Type B pancreatic cell (in vitro differentiated cells): ENCODE results near the gene LURAP1L. TPM values are rescaled to one million over a fixed set of nuclear protein-coding genes. Genes with fewer than 3 reads are reported as not detected.
A peak's percentile ranks its signal among the peaks of the same experiment; 100 is the strongest.

Experiments used
- DNase-seq: peaks from one replicate; pipeline ENCODE4 v3.0.0; 2021; ENCODE audit warnings: mixed read lengths; ENCODE audit not compliant: unreplicated experiment; ENCODE audit errors: extremely low spot score
- H3K27ac Mint-ChIP-seq: 2 replicates; pipeline ENCODE4 v1.8.0; 2021; ENCODE audit warnings: mild to moderate bottlenecking, mixed read lengths
- H3K27me3 Mint-ChIP-seq: 2 replicates; pipeline ENCODE4 v1.8.0; 2021; ENCODE audit warnings: mixed read lengths
- H3K36me3 Mint-ChIP-seq: 2 replicates; pipeline ENCODE4 v1.8.0; 2021; ENCODE audit warnings: mixed read lengths
- H3K4me1 Mint-ChIP-seq: one replicate; pipeline ENCODE4 v1.8.0; 2021; ENCODE audit warnings: mixed read lengths; ENCODE audit not compliant: unreplicated experiment
- H3K4me3 Mint-ChIP-seq: 2 replicates; pipeline ENCODE4 v1.8.0; 2021; ENCODE audit warnings: mild to moderate bottlenecking, mixed read lengths
- H3K9me3 Mint-ChIP-seq: 2 replicates; pipeline ENCODE4 v1.8.0; 2021; ENCODE audit warnings: mixed read lengths
- total RNA-seq: library from RNA; stranded (reverse); gene quantifications from 2 replicates; pipeline ENCODE4 v1.2.1, GENCODE V29; 2021; ENCODE audit warnings: low replicate concordance
- TF ChIP-seq, protein P1 (sequence below): fragments of 200-600 bp; sonication (generic); conservative IDR thresholded peaks from 2 replicates; pipeline ENCODE4 v1.5.0; 2021; ENCODE audit warnings: antibody characterized with exemption, mild to moderate bottlenecking

Gene LURAP1L
- total RNA-seq, 1 donor from 2014 or later, result 8.7 TPM

DNA sequence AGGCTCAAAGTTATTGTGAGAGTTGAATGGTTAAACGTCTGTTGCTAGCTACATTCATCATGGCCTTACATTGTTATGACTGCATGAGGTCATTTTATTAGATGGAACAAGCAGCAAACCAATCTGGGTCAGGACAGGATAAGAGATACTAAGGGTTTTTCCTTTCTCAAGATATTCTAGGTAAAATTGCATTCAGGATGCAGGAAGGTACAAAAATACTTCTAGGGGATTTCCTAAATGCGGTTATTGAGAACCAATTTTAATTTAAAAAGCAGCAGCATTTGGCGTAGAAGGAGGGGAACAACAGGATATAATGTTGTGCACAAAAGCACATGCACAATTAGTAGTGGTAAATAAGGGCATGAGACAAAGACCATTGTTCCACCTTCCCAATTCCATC lies 39.2 kb upstream of the LURAP1L start:
- Mint-ChIP-seq H3K27me3 (no peaks in the 10 kb centered on the region), H3K4me3 (no peak overlapping the region), H3K4me1 (peaks cover 8% of the 10 kb centered on the region), H3K27ac (no peak overlapping the region), H3K9me3 (no peaks in the 10 kb centered on the region), H3K36me3 (no peaks in the 10 kb centered on the region)
- TF ChIP-seq, protein P1, sequence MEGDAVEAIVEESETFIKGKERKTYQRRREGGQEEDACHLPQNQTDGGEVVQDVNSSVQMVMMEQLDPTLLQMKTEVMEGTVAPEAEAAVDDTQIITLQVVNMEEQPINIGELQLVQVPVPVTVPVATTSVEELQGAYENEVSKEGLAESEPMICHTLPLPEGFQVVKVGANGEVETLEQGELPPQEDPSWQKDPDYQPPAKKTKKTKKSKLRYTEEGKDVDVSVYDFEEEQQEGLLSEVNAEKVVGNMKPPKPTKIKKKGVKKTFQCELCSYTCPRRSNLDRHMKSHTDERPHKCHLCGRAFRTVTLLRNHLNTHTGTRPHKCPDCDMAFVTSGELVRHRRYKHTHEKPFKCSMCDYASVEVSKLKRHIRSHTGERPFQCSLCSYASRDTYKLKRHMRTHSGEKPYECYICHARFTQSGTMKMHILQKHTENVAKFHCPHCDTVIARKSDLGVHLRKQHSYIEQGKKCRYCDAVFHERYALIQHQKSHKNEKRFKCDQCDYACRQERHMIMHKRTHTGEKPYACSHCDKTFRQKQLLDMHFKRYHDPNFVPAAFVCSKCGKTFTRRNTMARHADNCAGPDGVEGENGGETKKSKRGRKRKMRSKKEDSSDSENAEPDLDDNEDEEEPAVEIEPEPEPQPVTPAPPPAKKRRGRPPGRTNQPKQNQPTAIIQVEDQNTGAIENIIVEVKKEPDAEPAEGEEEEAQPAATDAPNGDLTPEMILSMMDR, result no peak
- no peak for DNase-seq

- no peak for DNase-seq
- Mint-ChIP-seq H3K4me3 (no peak overlapping the region), H3K4me1 (peaks cover 8% of the 10 kb centered on the region), H3K9me3 (no peaks in the 10 kb centered on the region), H3K36me3 (no peaks in the 10 kb centered on the region), H3K27ac (peak overlapping the region; percentile 35), H3K27me3 (no peaks in the 10 kb centered on the region)
- TF ChIP-seq, protein P1, result no peak
These were observed 36.9 kb upstream of the LURAP1L start for GRCh38 chr9:12737871-12738270.

- H3K4me1 Mint-ChIP-seq, result peaks cover 8% of the 10 kb centered on the region
These were observed 35.7 kb upstream of the LURAP1L start for GRCh38 chr9:12739014-12739652.

GRCh38 chr9:12740845-12741244 lies 34.0 kb upstream of the LURAP1L start:
- TF ChIP-seq, protein P1, result no peak
- peaks cover 8% of the 10 kb centered on the region for H3K4me1 Mint-ChIP-seq
- no peaks in the 10 kb centered on the region for H3K36me3 Mint-ChIP-seq
- no peak overlapping the region for H3K4me3 Mint-ChIP-seq
- H3K27me3 Mint-ChIP-seq, result no peaks in the 10 kb centered on the region
- DNase-seq, result no peak
- H3K9me3 Mint-ChIP-seq, result no peaks in the 10 kb centered on the region
- peak overlapping the region; percentile 87 for H3K27ac Mint-ChIP-seq

More at GRCh38 chr9:12739014-12739652, 35.7 kb upstream of the LURAP1L start:
- Mint-ChIP-seq H3K27me3 (no peaks in the 10 kb centered on the region), H3K4me3 (no peak overlapping the region), H3K27ac (peak overlapping the region; percentile 35), H3K9me3 (no peaks in the 10 kb centered on the region), H3K36me3 (no peaks in the 10 kb centered on the region)
- no peak for DNase-seq
- TF ChIP-seq, protein P1, result no peak

DNA sequence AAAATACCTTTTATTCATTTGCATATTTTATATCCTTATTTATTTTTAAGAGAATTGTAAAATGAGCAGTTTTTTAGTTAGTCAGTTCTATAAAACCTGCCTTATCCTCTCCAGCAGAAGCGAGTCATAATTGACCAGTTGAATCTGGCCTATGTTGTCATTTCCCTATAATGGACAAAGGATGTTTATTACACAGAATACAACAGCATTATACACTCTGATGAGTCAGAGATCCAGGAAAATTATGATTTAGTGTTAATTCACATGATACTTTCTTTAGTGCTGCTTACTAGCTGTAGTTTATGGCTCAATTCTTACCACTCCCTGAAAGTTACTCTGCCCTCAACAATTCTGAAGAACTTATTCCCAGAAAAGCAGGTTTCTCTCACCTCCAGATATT lies 26.8 kb upstream of the LURAP1L start:
- no peaks in the 10 kb centered on the region for H3K27me3 Mint-ChIP-seq
- H3K36me3 Mint-ChIP-seq, result no peaks in the 10 kb centered on the region
- peaks cover 6% of the 10 kb centered on the region for H3K9me3 Mint-ChIP-seq
- no peaks in the 10 kb centered on the region for H3K4me1 Mint-ChIP-seq
- H3K4me3 Mint-ChIP-seq, result no peak overlapping the region
- no peak for DNase-seq
- TF ChIP-seq, protein P1, result no peak
- no peak overlapping the region for H3K27ac Mint-ChIP-seq

DNA sequence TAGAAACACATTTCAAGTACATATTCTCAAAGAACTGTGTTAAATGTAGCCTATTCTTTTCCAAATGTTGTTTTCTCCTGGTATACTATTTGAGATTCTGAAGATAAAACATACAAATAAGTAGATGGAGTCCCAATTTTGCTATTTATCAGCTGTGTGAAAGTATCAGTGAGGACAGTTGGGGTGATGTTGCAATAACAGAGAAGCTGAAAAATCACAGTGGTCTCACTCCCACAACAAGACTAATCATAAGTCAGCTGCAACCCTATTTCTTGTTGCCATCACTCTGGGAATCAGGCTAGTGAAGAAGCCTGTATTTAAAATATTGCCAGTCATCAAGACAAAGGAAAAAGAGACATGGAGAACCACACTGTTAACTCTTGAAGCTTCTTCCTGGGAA lies 25.9 kb upstream of the LURAP1L start:
- no peaks in the 10 kb centered on the region for H3K36me3 Mint-ChIP-seq
- H3K4me3 Mint-ChIP-seq, result no peak overlapping the region
- no peak overlapping the region for H3K27ac Mint-ChIP-seq
- no peak for DNase-seq
- no peaks in the 10 kb centered on the region for H3K27me3 Mint-ChIP-seq
- H3K4me1 Mint-ChIP-seq, result no peaks in the 10 kb centered on the region
- TF ChIP-seq, protein P1, result no peak
- H3K9me3 Mint-ChIP-seq, result peaks cover 6% of the 10 kb centered on the region
